ENCODE results near the gene FKBP2. TPM values are rescaled to one million over a fixed set of nuclear protein-coding genes. Genes with fewer than 3 reads are reported as not detected.

FKBP2 gene
- total and polyA plus RNA-seq, 2 of the 4 experiments (the other 2 are of a cell fraction) = 36.2 to 76.4 TPM

DNA sequence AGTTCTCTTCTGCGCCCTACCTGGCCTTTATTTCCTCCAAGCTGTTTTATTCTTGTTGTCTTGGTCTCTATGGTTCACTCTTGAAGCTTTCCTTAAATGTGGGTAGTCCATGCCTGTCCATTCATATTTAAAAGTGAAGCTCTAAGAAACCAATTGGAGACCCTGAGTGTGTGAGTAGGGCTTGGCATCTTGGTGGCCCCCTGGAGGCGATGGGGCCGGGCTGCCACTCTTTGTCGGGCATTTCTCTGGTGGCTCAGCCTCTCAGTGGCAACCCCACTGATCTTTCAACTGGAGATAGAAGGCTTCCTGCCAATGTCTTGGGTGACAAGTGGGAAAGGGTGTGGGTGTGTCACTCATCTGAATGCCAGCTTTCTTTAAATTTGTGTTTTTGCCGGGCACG lies 24.0 kb upstream of the FKBP2 start:
- Histone ChIP-seq H3K23ac (ENCODE audit: low read depth, low read length) (no peak overlapping the region), H3K14ac (replicated peaks; ENCODE audit: low read depth, low read length) (no peak overlapping the region), H3K56ac (ENCODE audit: extremely low read depth, insufficient read depth, low read length) (no peak overlapping the region), H3K4me3 (ENCODE audit: insufficient read depth, low read depth, low read length) (no peak overlapping the region), H2BK20ac (ENCODE audit: low read depth, low read length) (no peak overlapping the region), H2BK5ac (ENCODE audit: low read depth, low read length, poor library complexity, severe bottlenecking) (no peak overlapping the region), H2BK15ac (ENCODE audit: low read depth, low read length) (no peak overlapping the region), H2AK5ac (ENCODE audit: low read depth, low read length) (no peak overlapping the region), H2AFZ (replicated peaks; ENCODE audit: low read length, poor library complexity) (no peak overlapping the region), H4K5ac (ENCODE audit: low read depth, low read length) (no peak overlapping the region), H2BK120ac (ENCODE audit: low read depth, low read length) (no peak overlapping the region), H3K18ac (ENCODE audit: low read depth, low read length) (no peak overlapping the region), H3K9me1 (ENCODE audit: insufficient read depth, low read length) (0 out of 2 replicates have a peak, but pooled peaks cover 5% of the 10 kb centered on the region), H4K91ac (ENCODE audit: insufficient read depth, low read depth, low read length) (no peak overlapping the region), H3K9me3 (ENCODE audit: control insufficient read depth, insufficient read depth, low read length) (no peaks in the 10 kb centered on the region), H3K36me3 (ENCODE audit: control insufficient read depth, insufficient read depth, low read length) (no peaks in the 10 kb centered on the region; the same call in 1 of the 2 replicates), H3K27ac (ENCODE audit: insufficient read depth, low read length) (no peak overlapping the region), H3K79me1 (ENCODE audit: low read depth in 1 of 2, low read length in 2 of 2) (no peaks in the 10 kb centered on the region), H3K4ac (ENCODE audit: low read depth, low read length) (no peak overlapping the region), H4K8ac (ENCODE audit: low read depth in 2 of 2, low read length in 2 of 2) (no peak overlapping the region), H3K4me1 (ENCODE audit: control insufficient read depth, insufficient read depth, low read length) (no peaks in the 10 kb centered on the region), H4K20me1 (ENCODE audit: insufficient read depth, low read length) (no peaks in the 10 kb centered on the region), H3K27me3 (ENCODE audit: control insufficient read depth, insufficient read depth, low read length) (no peaks in the 10 kb centered on the region), H2AK9ac (replicated peaks; ENCODE audit: low read depth, low read length, poor library complexity) (no peak overlapping the region), H3K9ac (ENCODE audit: low read depth, low read length) (no peak overlapping the region), H3K4me2 (ENCODE audit: low read depth, low read length) (no peak overlapping the region)
- dilution Hi-C loops (cut with HindIII; ENCODE audit: low sequenced_read_pairs, unreplicated experiment) (no loop called here), in situ Hi-C loops (cut with MboI; ENCODE audit: low sequenced_read_pairs) (no loop called here), intact Hi-C loops (cut with micrococcal nuclease) (no loop called here)
- ChIA-PET POLR2A (ENCODE audit: unreplicated experiment) (no interaction called here), CTCF (interaction anchor here (0.9 kb wide), 1 partner anchor 9 kb away, joined by 3 read pairs; no protein-coding TSS in a partner anchor)
- TF ChIP-seq POLR2A (IDR thresholded peaks at IDR 0.05; ENCODE audit: low read depth, low read length) (no peak), MAZ (IDR thresholded peaks at IDR 0.05; ENCODE audit: borderline replicate concordance, low read depth, low read length) (no peak), MXI1 (IDR thresholded peaks at IDR 0.05; ENCODE audit: borderline replicate concordance, low read depth, low read length) (no peak), RFX5 (IDR thresholded peaks at IDR 0.05; ENCODE audit: low read depth, low read length) (no peak), NFE2L2 (IDR thresholded peaks at IDR 0.05; ENCODE audit: low read depth, low read length) (no peak), SMC3 (IDR thresholded peaks at IDR 0.05; ENCODE audit: low read depth, low read length) (no peak), FOS (IDR thresholded peaks at IDR 0.05; ENCODE audit: low read depth, low read length) (no peak), CHD1 (IDR thresholded peaks at IDR 0.05; ENCODE audit: low read depth, low read length) (no peak), CEBPB (IDR thresholded peaks at IDR 0.05; ENCODE audit: low read depth, low read length) (no peak), RCOR1 (IDR thresholded peaks at IDR 0.05; ENCODE audit: insufficient replicate concordance, low read length) (no peak), RAD21 (IDR thresholded peaks at IDR 0.05; ENCODE audit: low read length) (no peak), BHLHE40 (IDR thresholded peaks at IDR 0.05; ENCODE audit: low read depth, low read length) (no peak), MAFK (IDR thresholded peaks at IDR 0.05; ENCODE audit: low read depth, low read length) (no peak)
- TF ChIP-seq, protein P1, sequence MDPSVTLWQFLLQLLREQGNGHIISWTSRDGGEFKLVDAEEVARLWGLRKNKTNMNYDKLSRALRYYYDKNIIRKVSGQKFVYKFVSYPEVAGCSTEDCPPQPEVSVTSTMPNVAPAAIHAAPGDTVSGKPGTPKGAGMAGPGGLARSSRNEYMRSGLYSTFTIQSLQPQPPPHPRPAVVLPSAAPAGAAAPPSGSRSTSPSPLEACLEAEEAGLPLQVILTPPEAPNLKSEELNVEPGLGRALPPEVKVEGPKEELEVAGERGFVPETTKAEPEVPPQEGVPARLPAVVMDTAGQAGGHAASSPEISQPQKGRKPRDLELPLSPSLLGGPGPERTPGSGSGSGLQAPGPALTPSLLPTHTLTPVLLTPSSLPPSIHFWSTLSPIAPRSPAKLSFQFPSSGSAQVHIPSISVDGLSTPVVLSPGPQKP (IDR thresholded peaks at IDR 0.05; ENCODE audit: borderline replicate concordance, low read depth, low read length) = no peak
- TF ChIP-seq, protein P2, sequence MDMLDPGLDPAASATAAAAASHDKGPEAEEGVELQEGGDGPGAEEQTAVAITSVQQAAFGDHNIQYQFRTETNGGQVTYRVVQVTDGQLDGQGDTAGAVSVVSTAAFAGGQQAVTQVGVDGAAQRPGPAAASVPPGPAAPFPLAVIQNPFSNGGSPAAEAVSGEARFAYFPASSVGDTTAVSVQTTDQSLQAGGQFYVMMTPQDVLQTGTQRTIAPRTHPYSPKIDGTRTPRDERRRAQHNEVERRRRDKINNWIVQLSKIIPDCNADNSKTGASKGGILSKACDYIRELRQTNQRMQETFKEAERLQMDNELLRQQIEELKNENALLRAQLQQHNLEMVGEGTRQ (IDR thresholded peaks at IDR 0.05; ENCODE audit: low read depth, low read length) = no peak
- TF ChIP-seq, protein P3, sequence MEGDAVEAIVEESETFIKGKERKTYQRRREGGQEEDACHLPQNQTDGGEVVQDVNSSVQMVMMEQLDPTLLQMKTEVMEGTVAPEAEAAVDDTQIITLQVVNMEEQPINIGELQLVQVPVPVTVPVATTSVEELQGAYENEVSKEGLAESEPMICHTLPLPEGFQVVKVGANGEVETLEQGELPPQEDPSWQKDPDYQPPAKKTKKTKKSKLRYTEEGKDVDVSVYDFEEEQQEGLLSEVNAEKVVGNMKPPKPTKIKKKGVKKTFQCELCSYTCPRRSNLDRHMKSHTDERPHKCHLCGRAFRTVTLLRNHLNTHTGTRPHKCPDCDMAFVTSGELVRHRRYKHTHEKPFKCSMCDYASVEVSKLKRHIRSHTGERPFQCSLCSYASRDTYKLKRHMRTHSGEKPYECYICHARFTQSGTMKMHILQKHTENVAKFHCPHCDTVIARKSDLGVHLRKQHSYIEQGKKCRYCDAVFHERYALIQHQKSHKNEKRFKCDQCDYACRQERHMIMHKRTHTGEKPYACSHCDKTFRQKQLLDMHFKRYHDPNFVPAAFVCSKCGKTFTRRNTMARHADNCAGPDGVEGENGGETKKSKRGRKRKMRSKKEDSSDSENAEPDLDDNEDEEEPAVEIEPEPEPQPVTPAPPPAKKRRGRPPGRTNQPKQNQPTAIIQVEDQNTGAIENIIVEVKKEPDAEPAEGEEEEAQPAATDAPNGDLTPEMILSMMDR (conservative IDR thresholded peaks at IDR 0.05; ENCODE audit: low read depth, low read length) = no peak
- no TSS peak for BruUV-seq (replicated peaks)
- DNase-seq (no peak), ATAC-seq (ENCODE audit: low read depth) (no peak)
- WGBS, 2 experiments (ENCODE audit: extremely low coverage in 2 of 2, insufficient read length in 1 of 2) = 100% methylated on average over 1 of the region's 6 CpGs; no CpG with 5 or more reads in 1 of the 2 experiments
